GM23338 (cell line): ENCODE results near the gene UBASH3B. TPM values are rescaled to one million over a fixed set of nuclear protein-coding genes. Genes with fewer than 3 reads are reported as not detected.

Experiments used
- ATAC-seq: fragments of 200-7000 bp; cut with Tn5 transposase; 3 replicates; pipeline ENCODE4 v1.9.1; 2020
- DNase-seq: peaks from one replicate; pipeline ENCODE4 v3.0.0-alpha.2; 2015; ENCODE audit warnings: low spot score
- H2AFZ ChIP-seq: fragments of 200-600 bp; sonication (generic); 2 replicates; pipeline ENCODE4 v1.8.0; 2016; ENCODE audit warnings: antibody characterized with exemption, mild to moderate bottlenecking, moderate library complexity
- H3F3A ChIP-seq: fragments of 200-600 bp; sonication (generic); replicated peaks from 2 replicates; pipeline ENCODE4 v1.8.0; 2017; ENCODE audit warnings: antibody characterized with exemption, mixed run types, low read depth
- H3K27ac ChIP-seq: fragments of 200-600 bp; sonication (generic); 2 replicates; pipeline ENCODE4 v1.6.1; 2016; ENCODE audit warnings: low read depth
- H3K27me3 ChIP-seq: fragments of 200-600 bp; sonication (generic); 2 replicates; pipeline ENCODE4 v1.8.0; 2016; ENCODE audit warnings: mild to moderate bottlenecking, mixed run types, moderate library complexity; ENCODE audit not compliant: insufficient read depth
- H3K36me3 ChIP-seq: fragments of 200-600 bp; sonication (generic); 2 replicates; pipeline ENCODE4 v1.8.0; 2016; ENCODE audit warnings: mild to moderate bottlenecking; ENCODE audit not compliant: insufficient read depth
- H3K4me1 ChIP-seq: fragments of 200-600 bp; sonication (generic); 2 replicates; pipeline ENCODE4 v1.8.0; 2016; ENCODE audit warnings: mild to moderate bottlenecking, moderate library complexity; ENCODE audit not compliant: insufficient read depth
- H3K4me2 ChIP-seq: fragments of 200-600 bp; sonication (generic); 2 replicates; pipeline ENCODE4 v1.7.1; 2017; ENCODE audit warnings: mixed run types
- H3K4me3 ChIP-seq: fragments of 200-600 bp; sonication (generic); 2 replicates; pipeline ENCODE4 v1.6.1; 2016; ENCODE audit warnings: mixed run types
- H3K79me2 ChIP-seq: fragments of 200-600 bp; sonication (generic); replicated peaks from 2 replicates; pipeline ENCODE4 v1.8.0; 2017; ENCODE audit warnings: mild to moderate bottlenecking; ENCODE audit not compliant: insufficient read depth
- H3K9me2 ChIP-seq: fragments of 200-600 bp; sonication (generic); 2 replicates; pipeline ENCODE4 v1.8.0; 2017; ENCODE audit not compliant: insufficient read depth
- H4K20me1 ChIP-seq: fragments of 200-600 bp; sonication (generic); replicated peaks from 2 replicates; pipeline ENCODE4 v1.8.0; 2017; ENCODE audit warnings: mild to moderate bottlenecking; ENCODE audit not compliant: insufficient read depth
- H3K27ac Mint-ChIP-seq: 2 replicates; pipeline ENCODE4 v1.8.0; 2020; ENCODE audit warnings: inconsistent platforms, mild to moderate bottlenecking, moderate library complexity, mixed read lengths
- H3K27me3 Mint-ChIP-seq: 3 replicates; pipeline ENCODE4 v1.8.0; 2022; ENCODE audit warnings: low read depth, mild to moderate bottlenecking, moderate library complexity, mixed read lengths, inconsistent platforms; ENCODE audit not compliant: insufficient read depth, poor library complexity
- H3K36me3 Mint-ChIP-seq: 3 replicates; pipeline ENCODE4 v1.8.0; 2021; ENCODE audit warnings: low read depth, mild to moderate bottlenecking, inconsistent platforms, moderate library complexity, mixed read lengths
- H3K4me1 Mint-ChIP-seq: 3 replicates; pipeline ENCODE4 v1.8.0; 2020; ENCODE audit warnings: mild to moderate bottlenecking, inconsistent platforms, mixed read lengths
- H3K4me3 Mint-ChIP-seq: 3 replicates; pipeline ENCODE4 v1.8.0; 2021; ENCODE audit warnings: moderate library complexity, mild to moderate bottlenecking, inconsistent platforms, mixed read lengths
- H3K9me3 Mint-ChIP-seq: 3 replicates; pipeline ENCODE4 v1.8.0; 2020; ENCODE audit warnings: moderate library complexity, mild to moderate bottlenecking, inconsistent platforms, mixed read lengths
- JUNB ChIP-seq: IDR thresholded peaks from one replicate; pipeline ENCODE4 v1.6.1; 2016; ENCODE audit warnings: antibody characterized with exemption; ENCODE audit not compliant: unreplicated experiment
- POLR2AphosphoS5 ChIP-seq: IDR thresholded peaks from 2 replicates; pipeline ENCODE4 v1.6.1; 2016; ENCODE audit warnings: antibody characterized with exemption, low read depth
- STAT1 ChIP-seq: IDR thresholded peaks from one replicate; pipeline ENCODE4 v1.6.1; 2016; ENCODE audit warnings: antibody characterized with exemption; ENCODE audit not compliant: unreplicated experiment
- ZNF114 ChIP-seq: fragments of 250-450 bp; sonication (Bioruptor Pico); IDR thresholded peaks from 2 replicates; pipeline ENCODE4 v1.5.0; 2020; ENCODE audit warnings: mild to moderate bottlenecking, moderate library complexity
- ZNF331 ChIP-seq: fragments of 250-450 bp; sonication (Bioruptor Pico); IDR thresholded peaks from 2 replicates; pipeline ENCODE4 v1.5.0; 2020; ENCODE audit warnings: low read depth, mild to moderate bottlenecking, moderate library complexity
- ZNF462 ChIP-seq: fragments of 250-450 bp; sonication (Bioruptor Pico); IDR thresholded peaks from 2 replicates; pipeline ENCODE4 v1.5.0; 2020; ENCODE audit warnings: mild to moderate bottlenecking, moderate library complexity
- polyA plus RNA-seq: library from polyadenylated mRNA; unstranded; fragments of >200 nt; fragmentation: Nextera tagmentation; extraction: Ambion mirVana; gene quantifications from 2 replicates; pipeline ENCODE4 v1.2.1, GENCODE V29; 2016
- total RNA-seq: library from RNA; depleted of rRNA; stranded (reverse); fragments of >200 nt; shearing (Covaris generic); gene quantifications from 2 replicates; pipeline ENCODE4 v1.2.3, GENCODE V29; 2014
- TF ChIP-seq, protein P1 (sequence below), 2 experiments: fragments of 200-600 bp in 1 of 2; sonication (generic) in 1 of 2; conservative IDR thresholded peaks; 2 replicates each; pipeline versions ENCODE4 v1.5.1 to v1.6.1; 2016 to 2017; ENCODE audit warnings: antibody characterized with exemption in 2 of 2, low read depth in 2 of 2, mild to moderate bottlenecking in 2 of 2, moderate library complexity in 1 of 2

The UBASH3B gene
- total and polyA plus RNA-seq, 2 experiments from 2014 or later = 2.1 to 12.0 TPM

GRCh38 chr11:122772945-122773344 lies 117.4 kb downstream of the UBASH3B start:
- Mint-ChIP-seq H3K36me3 (no peaks in the 10 kb centered on the region), H3K27ac (no peak overlapping the region), H3K27me3 (peaks cover 6% of the 10 kb centered on the region), H3K4me1 (peaks cover 5% of the 10 kb centered on the region), H3K9me3 (no peaks in the 10 kb centered on the region), H3K4me3 (no peak overlapping the region)
- H3K27ac ChIP-seq = no peak overlapping the region
- no peak overlapping the region for H2AFZ ChIP-seq
- no peak for DNase-seq
- no peak for TF ChIP-seq ZNF331 (CRISPR knock-in tag)
- no peak for TF ChIP-seq ZNF462 (CRISPR knock-in tag)
- TF ChIP-seq ZNF114 (CRISPR knock-in tag) = no peak
- TF ChIP-seq JUNB = no peak
- no peak for TF ChIP-seq STAT1
- TF ChIP-seq, protein P1, sequence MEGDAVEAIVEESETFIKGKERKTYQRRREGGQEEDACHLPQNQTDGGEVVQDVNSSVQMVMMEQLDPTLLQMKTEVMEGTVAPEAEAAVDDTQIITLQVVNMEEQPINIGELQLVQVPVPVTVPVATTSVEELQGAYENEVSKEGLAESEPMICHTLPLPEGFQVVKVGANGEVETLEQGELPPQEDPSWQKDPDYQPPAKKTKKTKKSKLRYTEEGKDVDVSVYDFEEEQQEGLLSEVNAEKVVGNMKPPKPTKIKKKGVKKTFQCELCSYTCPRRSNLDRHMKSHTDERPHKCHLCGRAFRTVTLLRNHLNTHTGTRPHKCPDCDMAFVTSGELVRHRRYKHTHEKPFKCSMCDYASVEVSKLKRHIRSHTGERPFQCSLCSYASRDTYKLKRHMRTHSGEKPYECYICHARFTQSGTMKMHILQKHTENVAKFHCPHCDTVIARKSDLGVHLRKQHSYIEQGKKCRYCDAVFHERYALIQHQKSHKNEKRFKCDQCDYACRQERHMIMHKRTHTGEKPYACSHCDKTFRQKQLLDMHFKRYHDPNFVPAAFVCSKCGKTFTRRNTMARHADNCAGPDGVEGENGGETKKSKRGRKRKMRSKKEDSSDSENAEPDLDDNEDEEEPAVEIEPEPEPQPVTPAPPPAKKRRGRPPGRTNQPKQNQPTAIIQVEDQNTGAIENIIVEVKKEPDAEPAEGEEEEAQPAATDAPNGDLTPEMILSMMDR (conservative IDR thresholded peaks at IDR 0.05; ENCODE audit: low read depth in 2 of 2) = no peak
- TF ChIP-seq POLR2AphosphoS5 = no peak
- no peak for ATAC-seq
- H3K79me2 ChIP-seq = no peaks in the 10 kb centered on the region
- no peaks in the 10 kb centered on the region; the same call in 1 of the 2 replicates for H4K20me1 ChIP-seq
- no peaks in the 10 kb centered on the region; the same call in 1 of the 2 replicates for H3K36me3 ChIP-seq
- no peak overlapping the region for H3K4me3 ChIP-seq
- H3K9me2 ChIP-seq = no peaks in the 10 kb centered on the region
- H3K4me2 ChIP-seq = no peak overlapping the region
- H3K4me1 ChIP-seq = peaks cover 6% of the 10 kb centered on the region; the same call in 1 of the 2 replicates
- no peaks in the 10 kb centered on the region for H3K27me3 ChIP-seq
- no peaks in the 10 kb centered on the region for H3F3A ChIP-seq
